CD4-positive, alpha-beta T cell treated with Interferon alpha-2 for 1 hour (primary cell): ENCODE results near the gene CHD2.

Source experiments
- DNase-seq, 2 donors: peaks; one replicate each; pipeline ENCODE4 v3.0.0-alpha.2; 2020 to 2022

CHD2 gene

GRCh38 chr15:93072411-93073394, 172.6 kb downstream of the CHD2 start:
- DNase-seq, result no peak

GRCh38 chr15:93073465-93073952, 173.4 kb downstream of the CHD2 start:
- DNase-seq, result peak in 1 of 2 donors; percentile 3

- no peak for DNase-seq
These were observed 174.5 kb downstream of the CHD2 start for GRCh38 chr15:93074599-93074998.

- DNase-seq, result no peak
These were observed 176.1 kb downstream of the CHD2 start for GRCh38 chr15:93076217-93076616.

GRCh38 chr15:93076875-93077274, 176.8 kb downstream of the CHD2 start:
- no peak for DNase-seq
